ENCODE measurements around the gene DNM3.

DNM3 gene

DNA sequence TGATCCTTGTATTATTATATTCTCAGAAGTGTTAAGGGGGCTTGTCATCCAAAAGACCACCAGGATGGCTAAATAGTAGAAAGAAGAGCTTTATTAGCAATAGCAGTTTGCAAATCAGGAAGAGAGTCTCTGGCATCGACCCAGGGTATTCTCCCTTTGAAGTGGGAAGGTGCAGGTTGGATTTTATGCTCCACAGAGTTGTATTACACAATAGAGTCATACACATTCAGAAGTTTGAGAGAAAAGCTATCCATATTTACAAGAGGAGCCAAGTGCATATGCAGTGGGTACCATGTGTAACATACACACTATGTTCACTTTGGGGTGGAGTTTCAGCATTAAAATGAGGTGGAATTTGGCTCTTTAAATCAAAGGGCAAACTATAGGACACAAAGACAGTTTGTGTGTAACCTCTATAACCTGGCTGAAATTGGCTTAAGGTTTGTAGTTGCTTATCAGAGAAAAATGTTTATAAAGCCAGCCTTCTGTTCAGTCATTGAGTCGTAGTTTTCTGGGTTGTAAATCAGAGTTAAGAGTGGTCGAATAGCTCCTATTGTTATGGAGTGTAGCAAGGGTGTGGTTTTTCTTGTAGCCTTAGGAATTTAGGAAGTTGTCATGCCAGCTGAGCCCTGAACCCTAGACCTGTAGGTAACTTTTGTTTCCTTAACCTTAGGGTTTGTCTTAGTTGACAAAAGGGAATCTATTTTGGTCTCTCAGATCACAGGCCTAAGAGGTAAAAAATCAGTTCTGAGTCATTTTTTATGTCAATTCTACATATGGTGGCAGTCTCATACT lies 125.3 kb downstream of the DNM3 start:
- in situ Hi-C loops (cut with MboI; ENCODE audit: low sequenced_read_pairs) = no loop called here

DNA sequence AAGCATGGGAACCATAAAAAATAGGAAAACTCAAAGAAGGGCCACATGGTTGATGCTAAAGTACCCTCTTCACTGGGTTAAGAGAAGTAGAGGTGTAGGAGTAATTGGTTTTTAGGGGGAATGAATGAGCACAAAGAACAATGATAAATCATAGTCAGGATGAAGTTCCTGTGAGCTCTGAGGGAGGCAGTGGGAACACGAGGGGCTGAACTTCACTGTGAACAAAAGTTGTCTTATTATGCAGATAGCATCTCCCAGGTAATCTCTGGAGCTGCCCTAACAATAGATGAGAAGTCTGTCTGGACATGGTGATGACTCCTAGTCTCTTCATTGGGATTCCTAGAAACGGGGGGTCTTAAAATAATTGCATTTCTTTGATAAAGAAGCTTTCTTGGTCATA lies 127.9 kb downstream of the DNM3 start:
- in situ Hi-C loops (cut with MboI; ENCODE audit: low sequenced_read_pairs) = no loop called here

DNA sequence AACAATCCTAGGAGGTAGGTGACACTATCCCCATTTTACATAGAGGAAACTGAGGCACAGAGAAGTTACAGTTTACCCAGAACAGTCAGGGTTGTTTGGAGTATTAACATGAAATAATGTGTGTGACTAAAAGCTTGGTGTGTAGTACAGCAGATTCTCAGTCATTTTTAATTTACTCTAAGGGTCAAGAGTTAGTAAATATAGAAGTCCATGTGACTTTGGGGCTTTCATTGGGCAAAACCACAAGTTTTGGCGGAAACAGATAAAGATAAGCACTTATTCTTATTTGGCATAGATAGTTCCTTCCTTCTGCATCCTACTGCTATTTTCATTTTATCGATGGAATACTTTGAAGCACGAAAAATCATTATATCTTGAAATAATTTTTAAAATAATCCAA lies 128.5 kb downstream of the DNM3 start:
- in situ Hi-C loops (cut with MboI; ENCODE audit: low sequenced_read_pairs) = no loop called here

DNA sequence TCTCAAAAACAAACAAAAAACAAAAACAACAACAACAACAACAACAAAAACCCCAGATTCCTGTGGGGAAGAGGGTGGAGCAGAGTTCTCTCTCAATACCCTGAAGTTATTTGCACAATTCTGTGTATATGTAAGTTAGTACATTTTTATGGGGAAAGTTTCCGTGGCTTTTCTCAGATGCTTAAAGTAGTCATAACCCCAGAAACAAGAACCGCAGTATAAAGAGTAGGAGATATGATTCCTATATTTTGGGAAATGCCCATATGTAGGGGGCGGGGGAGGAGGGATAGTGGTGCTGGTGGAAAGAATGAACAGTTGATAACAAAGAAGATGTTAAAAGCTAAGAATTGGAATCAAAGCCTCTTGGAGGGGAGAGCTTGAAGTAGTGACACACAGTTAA lies 131.5 kb downstream of the DNM3 start:
- in situ Hi-C loops (cut with MboI; ENCODE audit: low sequenced_read_pairs) = no loop called here

DNA sequence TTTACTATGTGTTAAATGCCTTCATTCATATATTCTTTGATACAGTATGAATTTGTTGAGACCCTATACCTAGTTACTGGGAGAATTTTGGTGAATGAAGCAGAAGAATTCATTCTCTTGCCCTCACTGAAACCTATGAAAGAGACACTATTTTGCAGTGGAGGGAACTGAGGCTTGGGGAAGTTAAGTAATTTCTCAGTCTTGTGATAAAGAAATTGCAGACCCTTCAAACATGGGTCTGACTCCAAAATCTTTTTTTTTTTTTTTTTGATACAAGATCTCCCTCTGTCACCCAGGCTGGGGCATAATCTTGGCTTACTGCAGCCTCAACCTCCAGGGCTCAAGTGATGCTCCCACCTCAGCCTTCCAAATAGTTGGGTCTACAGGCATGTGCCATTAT lies 132.1 kb downstream of the DNM3 start:
- in situ Hi-C loops (cut with MboI; ENCODE audit: low sequenced_read_pairs) = no loop called here

DNA sequence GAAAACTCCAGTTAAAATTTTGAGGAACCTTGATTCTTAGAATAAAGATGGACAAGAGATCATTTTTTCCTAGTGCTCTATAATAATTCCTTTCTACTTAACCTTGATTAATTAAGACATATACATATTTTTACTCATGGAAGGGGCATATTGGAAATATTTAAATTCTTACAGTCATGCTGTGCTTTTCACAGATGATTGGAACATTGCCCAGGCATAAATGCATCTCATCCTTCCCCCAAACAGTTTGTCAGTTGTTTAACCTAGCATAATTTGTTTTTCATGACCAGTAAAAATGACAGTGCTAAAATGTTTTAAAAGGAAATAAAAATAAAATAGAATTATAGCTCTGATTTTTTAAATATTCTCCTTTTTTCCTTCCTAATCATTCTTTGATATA lies 140.0 kb downstream of the DNM3 start:
- in situ Hi-C loops (cut with MboI; ENCODE audit: low sequenced_read_pairs) = loop anchor here (25.0 kb wide), 1 partner anchor 344 kb away; no protein-coding TSS in a partner anchor

DNA sequence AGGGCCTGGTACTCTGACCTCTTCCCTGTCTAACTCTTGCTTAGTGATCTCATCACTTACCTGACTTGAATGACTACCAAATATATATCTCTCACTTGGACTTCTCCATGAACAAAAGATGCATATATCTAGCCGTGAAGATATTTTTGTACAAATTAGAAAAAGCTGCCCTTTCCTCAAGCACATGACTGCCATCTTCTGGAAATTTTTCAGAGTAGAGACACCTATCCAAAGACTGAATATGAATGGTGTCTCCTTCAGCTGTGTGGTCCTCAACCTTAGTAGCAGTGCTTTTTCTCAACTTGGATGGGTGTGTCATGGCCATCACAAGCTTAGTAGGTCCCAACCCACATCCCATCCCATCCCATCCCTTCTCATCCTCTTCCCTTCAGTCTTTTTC lies 142.3 kb downstream of the DNM3 start:
- in situ Hi-C loops (cut with MboI; ENCODE audit: low sequenced_read_pairs) = loop anchor here (25.0 kb wide), 1 partner anchor 346 kb away; no protein-coding TSS in a partner anchor

DNA sequence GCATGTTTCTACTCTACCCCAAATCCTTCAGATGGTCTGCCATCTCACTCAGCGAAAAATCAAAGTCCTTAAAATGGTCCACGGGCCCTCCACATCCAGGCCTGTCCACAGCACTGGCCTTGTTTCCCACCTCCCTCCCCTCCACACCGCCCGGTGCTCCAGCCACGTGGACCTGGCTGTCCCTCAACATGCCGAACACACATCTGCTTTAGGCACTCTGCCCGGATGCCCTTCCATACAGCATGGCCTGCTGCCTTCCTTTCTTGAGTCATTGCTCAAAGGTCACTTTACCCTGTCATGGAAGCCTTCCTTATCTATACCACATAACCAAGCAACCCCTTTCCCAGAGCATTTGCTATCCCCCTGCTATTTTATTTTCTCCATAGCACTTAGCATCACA lies 143.0 kb downstream of the DNM3 start:
- in situ Hi-C loops (cut with MboI; ENCODE audit: low sequenced_read_pairs) = loop anchor here (25.0 kb wide), 1 partner anchor 347 kb away; no protein-coding TSS in a partner anchor

DNA sequence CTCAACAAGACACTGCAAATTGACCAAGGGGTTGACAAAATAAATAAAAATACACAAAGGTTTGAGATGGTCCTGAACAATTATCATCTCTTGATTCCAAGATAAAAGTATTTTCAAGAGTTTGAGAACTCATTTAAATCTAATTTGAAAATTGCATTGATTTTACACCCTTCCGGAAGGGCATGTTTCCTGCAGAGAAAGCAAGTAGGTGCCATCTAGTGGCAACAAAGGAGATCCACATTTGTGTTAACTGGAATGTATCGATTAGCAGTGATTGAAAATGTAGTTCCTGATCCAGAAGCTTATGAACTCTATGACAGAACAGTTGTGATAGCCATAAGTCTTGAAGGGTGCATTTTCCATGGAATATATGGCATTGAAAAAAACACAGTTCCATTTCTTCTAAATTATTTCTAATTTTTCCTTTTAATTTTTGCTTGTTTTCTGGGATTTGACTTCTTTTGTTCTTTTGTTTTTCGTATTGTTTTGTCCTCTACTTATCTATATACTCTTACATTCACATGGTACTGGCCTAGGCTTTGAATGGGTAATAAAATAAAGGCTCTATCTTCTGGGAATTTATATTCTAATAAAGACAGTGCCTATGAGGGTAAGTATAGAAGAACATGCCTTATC lies 143.7 kb downstream of the DNM3 start:
- in situ Hi-C loops (cut with MboI; ENCODE audit: low sequenced_read_pairs) = loop anchor here (25.0 kb wide), 1 partner anchor 348 kb away; no protein-coding TSS in a partner anchor

DNA sequence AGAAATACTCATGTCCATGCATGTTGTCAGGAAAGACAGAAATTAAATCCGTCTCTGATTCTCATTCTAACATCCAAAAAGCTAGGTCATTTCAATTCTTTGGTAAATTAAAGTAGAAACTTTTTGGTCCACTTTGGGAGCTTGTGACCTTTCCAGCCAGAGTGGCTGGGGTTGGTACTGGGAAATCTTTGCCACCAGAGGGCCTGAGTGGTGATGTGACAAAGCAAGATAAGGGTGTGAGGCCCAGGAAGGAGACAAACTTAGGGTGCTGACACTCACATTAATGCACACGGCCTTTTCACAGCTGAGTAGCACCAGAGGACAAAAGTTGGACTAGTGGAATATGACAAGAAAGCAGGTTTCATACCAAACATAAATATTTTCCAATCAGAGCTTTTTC lies 144.3 kb downstream of the DNM3 start:
- in situ Hi-C loops (cut with MboI; ENCODE audit: low sequenced_read_pairs) = loop anchor here (25.0 kb wide), 1 partner anchor 348 kb away; no protein-coding TSS in a partner anchor

DNA sequence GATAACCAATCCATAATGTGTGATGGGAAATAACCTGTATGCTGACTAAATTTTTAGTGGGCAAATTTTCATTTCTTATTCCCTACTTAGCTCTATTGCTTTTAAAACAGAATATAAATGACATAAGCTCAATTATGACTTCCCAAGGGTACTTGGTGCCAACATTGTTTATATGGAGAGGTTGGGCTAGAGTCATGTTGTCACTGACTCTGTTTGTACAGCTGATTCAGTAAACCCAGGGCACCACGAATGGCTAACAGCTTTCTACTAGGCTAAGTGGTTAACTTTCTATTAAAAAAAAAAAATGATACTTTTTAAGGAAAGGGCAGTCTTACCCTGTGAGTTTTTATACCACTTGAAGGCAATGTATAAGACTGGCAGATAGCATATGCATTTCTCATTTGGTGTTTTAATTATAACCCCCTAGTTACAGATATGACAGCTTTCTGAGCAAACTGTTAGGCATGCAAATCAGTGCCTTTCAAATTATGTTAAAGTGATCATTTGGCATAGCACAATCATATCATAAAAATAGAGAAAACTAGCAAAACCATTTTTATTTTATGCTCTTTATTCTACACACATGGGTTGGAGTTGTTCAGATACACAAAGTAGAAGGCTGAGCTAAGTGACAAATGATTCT lies 147.1 kb downstream of the DNM3 start:
- in situ Hi-C loops (cut with MboI; ENCODE audit: low sequenced_read_pairs) = loop anchor here (25.0 kb wide), 1 partner anchor 351 kb away; no protein-coding TSS in a partner anchor

DNA sequence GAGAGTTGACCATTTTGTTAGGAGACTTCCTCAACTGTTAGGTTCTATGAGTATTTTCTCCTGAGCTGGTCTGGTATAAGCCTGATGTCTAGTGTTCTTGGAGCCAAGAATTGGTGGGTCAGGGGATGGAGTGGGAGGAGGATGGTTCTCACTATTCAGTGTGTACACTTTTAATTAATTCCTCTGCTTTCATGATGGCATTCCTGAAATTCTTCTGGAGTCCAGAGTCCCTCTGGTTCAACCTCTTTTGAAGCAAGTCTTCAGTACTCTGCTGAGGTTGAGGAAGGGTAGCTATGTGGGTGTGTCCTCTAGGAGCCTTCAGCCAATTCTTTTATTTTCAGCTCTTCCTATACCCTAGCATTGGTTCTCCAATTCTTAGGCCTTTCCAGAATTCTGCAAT lies 149.1 kb downstream of the DNM3 start:
- in situ Hi-C loops (cut with MboI; ENCODE audit: low sequenced_read_pairs) = loop anchor here (25.0 kb wide), 1 partner anchor 353 kb away; no protein-coding TSS in a partner anchor

DNA sequence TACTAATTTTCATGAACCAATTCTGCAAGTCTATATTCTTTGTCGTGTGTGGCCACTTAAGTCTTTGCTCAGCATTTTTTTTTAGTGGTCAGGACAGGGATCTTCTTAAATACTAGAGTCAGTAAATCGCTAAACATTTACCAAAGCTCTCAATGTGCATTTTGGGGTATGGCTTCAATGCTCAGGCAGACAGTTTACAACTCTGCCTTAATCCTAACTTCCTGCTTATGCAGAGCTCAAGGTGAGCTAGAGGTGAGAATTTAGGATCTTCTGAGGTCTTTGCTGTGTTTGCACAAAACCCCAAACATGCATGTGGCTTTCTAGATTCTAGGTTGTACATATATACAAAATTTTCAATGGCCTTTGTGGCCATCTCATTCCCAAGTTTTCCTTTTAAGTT lies 153.0 kb downstream of the DNM3 start:
- in situ Hi-C loops (cut with MboI; ENCODE audit: low sequenced_read_pairs) = loop anchor here (25.0 kb wide), 1 partner anchor 357 kb away; no protein-coding TSS in a partner anchor

DNA sequence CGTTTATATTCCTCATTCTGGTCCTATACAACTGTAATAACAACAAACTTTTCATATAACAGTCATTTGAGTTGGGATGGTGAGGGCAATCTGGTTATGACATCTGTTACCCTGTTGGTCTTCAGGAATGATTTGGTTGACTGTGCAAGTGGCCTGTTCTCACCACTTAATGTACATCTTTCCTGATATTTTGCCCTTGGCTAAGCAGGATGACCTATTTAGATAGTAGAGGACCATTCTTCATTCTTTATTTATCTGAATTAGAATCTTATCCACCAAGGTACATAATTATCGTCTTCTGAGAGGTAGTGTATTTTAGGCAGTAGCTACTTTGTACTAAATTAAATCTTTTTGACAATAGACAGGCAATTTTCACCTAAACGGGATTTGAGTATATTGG lies 154.3 kb downstream of the DNM3 start:
- in situ Hi-C loops (cut with MboI; ENCODE audit: low sequenced_read_pairs) = loop anchor here (25.0 kb wide), 1 partner anchor 358 kb away; no protein-coding TSS in a partner anchor

DNA sequence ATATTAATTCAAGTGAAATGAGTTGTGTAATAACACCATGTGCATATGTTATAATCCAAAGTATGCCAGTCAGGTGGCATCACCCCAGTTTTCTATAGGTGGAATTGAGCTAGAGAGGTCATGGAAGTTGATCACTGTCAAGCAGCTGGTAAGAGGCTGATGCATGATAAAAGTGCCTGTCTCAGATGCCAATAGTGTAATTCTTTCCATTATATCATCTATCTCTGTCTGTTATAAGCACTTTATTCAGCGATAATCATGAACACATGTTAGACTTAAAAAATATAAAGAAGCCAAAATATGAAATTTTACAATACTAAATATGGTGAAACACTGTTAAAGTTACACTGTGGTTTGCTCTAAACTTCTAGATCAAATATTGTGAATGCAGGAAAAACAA lies 156.6 kb downstream of the DNM3 start:
- in situ Hi-C loops (cut with MboI; ENCODE audit: low sequenced_read_pairs) = loop anchor here (25.0 kb wide), 1 partner anchor 361 kb away; no protein-coding TSS in a partner anchor

DNA sequence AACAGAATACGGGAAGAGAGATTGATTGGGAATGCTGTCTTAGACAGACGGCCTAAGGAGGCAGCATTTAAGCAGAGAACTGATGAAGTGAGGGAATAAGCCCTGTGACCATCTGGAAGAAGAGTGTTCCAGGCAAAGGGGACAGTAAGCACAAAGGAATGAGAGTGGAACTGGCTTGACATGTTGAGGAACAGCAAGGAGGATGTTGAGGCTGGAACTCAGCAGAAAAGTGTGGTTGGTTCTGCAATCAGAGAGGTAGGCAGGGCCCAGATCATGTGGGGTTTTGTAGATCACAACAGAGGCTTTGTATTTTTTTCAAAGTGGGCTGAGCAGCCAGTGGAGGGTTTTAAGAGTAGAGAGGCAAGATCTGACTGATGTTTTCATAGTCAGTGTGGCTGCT lies 157.4 kb downstream of the DNM3 start:
- in situ Hi-C loops (cut with MboI; ENCODE audit: low sequenced_read_pairs) = loop anchor here (25.0 kb wide), 1 partner anchor 361 kb away; no protein-coding TSS in a partner anchor

DNA sequence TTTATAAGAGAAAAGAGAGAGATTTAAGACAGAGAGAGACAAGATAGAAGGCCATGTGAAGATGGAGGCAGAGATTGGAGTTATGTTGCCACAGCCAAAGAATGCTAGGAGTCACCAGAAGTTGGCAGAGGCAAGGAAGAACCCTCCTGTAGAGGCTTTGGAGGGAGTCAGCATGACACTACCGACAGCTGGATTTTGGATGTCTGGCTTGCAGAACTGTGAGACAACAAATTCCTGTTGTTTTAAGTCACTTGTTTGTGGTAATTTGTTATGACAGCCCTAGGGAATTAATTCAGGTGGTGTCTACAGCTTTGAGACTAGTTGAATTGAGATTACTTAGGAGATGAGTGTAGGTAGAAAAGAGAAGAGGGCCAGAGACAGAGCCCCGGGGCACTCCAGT lies 158.5 kb downstream of the DNM3 start:
- in situ Hi-C loops (cut with MboI; ENCODE audit: low sequenced_read_pairs) = loop anchor here (25.0 kb wide), 1 partner anchor 362 kb away; no protein-coding TSS in a partner anchor

DNA sequence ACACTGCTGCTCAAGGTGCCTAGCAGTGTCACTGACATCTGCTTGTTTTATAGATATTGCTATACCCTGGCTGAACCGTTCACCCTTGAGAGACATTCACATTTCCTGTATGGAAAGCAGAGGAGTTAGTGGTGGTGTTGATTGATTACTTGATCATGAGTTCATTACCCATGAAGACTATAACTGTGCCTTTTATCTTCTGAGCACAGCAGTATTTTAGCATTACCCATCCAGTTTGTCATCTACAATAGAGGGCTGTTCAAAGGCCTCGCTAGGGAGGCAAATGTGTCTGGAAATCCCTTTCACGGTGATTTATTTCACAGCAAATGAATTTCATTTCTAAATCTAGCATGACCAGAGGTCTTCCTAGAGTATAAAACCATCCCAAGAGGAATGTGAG lies 160.0 kb downstream of the DNM3 start:
- in situ Hi-C loops (cut with MboI; ENCODE audit: low sequenced_read_pairs) = no loop called here

DNA sequence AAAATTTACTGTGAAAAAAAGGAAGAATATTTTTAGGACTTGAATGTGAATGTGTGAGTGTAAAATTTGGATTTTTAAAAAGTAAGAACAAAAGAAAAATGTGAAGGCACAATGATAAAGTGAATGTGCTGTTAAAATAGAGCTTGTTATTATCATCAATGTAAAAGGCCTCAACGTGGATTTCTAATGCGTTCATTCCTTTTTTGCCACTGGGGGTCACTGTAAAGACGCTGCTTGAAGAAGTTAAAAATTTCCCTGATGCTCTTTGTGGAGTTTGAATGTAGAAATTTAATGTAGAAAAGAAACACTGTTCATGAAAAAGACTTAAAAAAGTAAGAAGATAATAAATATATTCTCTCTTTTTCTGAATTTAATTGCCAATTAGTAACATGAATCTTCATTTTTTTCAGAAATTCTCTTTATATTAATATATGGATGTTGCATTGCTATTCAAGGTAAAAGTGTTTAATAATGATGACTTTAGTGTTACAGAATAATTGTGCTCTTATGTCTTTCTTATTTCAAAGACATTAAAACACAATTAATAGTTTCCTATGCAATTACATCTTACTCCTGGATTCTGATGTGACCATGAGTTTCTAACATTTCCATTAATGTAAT lies 161.5 kb downstream of the DNM3 start:
- in situ Hi-C loops (cut with MboI; ENCODE audit: low sequenced_read_pairs) = no loop called here

DNA sequence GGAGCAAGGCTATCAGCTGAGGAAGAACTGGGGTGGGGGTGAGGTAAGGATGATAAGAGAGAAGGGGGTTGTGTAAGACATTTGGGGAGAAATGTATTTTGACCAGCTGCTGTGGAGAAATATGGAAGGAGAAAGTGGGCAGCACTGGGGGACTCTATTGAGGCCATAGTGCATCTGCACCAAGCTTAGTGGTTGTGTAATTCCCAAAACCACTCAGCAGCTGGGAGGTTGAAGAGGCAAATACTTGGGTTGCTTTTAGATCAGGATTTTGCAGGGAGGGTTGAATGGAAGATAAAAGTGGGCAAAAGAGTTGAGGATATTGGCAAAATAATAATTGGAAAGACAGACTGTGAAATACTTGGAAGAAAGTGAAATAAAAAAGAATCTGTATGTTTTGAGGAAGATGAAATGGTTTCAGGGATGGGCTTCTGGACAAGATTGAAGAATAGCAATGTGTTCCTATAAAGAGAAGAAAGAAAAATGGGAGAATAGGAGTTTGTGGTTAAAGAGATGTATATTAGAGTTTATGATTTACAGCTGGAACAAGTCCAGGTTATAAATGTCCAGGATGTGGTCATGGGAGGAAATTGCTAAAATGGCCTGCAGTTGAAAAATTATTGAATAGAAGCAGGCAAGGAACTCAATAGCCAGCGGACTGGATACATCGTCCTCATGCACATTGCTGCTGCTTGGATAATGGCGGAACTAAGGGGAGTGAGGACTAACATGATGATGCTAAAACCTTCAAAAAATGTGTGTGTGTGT lies 162.7 kb downstream of the DNM3 start:
- in situ Hi-C loops (cut with MboI; ENCODE audit: low sequenced_read_pairs) = no loop called here

Measured in HL-60/S4 treated with phorbol 12-myristate 13-acetate at 8.2 ng/mL for 4 days and 3 days (cell line).